HG03064 (cell line): ENCODE data around the gene ASCL2.
"Not testable (repeated sequence)": the region's sequence is repeated elsewhere in the genome, so short reads cannot be mapped to it uniquely, and the experiment has no call there.

Experiments used
- ATAC-seq: cut with Tn5 transposase; IDR thresholded peaks from one replicate; pipeline ENCODE4 v1.9.1; 2021; ENCODE audit warnings: low read depth; ENCODE audit not compliant: unreplicated experiment

ASCL2 gene

GRCh38 chr11:2237457-2238238, 32.7 kb downstream of the ASCL2 start:
- no peak for ATAC-seq

- not testable (repeated sequence) for ATAC-seq
Measured at GRCh38 chr11:2236381-2237134, 33.8 kb downstream of the ASCL2 start.

- ATAC-seq = no peak
Measured at GRCh38 chr11:2235588-2236326, 34.6 kb downstream of the ASCL2 start.

GRCh38 chr11:2234963-2235362, 35.4 kb downstream of the ASCL2 start:
- no peak for ATAC-seq

- no peak for ATAC-seq
Measured at GRCh38 chr11:2233693-2234455, 36.5 kb downstream of the ASCL2 start.

DNA sequence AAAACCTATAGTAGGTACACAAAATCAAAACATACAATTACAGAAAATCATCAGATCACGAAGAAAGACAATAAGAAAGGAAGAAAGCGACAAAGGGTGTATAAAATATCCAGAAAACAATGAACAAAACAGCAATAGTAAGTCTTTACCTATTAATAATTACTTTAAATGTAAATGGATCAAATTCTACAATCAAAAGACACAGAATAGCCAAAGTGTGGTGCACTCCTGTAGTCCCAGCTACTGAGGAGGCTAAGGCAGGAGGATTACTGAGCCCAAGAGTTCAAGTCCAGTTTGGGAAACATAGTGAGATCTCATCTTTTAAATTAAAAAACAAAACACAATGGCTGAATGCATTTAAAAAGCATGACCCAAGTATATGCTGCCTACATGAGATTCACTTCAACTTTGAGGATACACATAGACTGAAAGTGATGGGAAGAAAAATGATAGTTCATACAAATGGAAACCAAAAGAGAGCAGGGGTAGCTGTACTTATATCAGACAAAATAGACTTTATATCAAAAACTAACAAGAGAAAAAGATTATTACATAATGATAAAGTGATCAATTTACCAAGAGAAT, 40.6 kb downstream of the ASCL2 start:
- no peak for ATAC-seq

GRCh38 chr11:2224254-2224653, 46.1 kb downstream of the ASCL2 start:
- ATAC-seq = no peak

- ATAC-seq = no peak
Measured at GRCh38 chr11:2223153-2223794, 47.1 kb downstream of the ASCL2 start.

GRCh38 chr11:2222451-2222850, 47.9 kb downstream of the ASCL2 start:
- no peak for ATAC-seq

GRCh38 chr11:2221591-2221990, 48.8 kb downstream of the ASCL2 start:
- no peak for ATAC-seq

- no peak for ATAC-seq
Measured at GRCh38 chr11:2221024-2221423, 49.4 kb downstream of the ASCL2 start.

- ATAC-seq = no peak
Measured at GRCh38 chr11:2220173-2220771, 50.1 kb downstream of the ASCL2 start.

DNA sequence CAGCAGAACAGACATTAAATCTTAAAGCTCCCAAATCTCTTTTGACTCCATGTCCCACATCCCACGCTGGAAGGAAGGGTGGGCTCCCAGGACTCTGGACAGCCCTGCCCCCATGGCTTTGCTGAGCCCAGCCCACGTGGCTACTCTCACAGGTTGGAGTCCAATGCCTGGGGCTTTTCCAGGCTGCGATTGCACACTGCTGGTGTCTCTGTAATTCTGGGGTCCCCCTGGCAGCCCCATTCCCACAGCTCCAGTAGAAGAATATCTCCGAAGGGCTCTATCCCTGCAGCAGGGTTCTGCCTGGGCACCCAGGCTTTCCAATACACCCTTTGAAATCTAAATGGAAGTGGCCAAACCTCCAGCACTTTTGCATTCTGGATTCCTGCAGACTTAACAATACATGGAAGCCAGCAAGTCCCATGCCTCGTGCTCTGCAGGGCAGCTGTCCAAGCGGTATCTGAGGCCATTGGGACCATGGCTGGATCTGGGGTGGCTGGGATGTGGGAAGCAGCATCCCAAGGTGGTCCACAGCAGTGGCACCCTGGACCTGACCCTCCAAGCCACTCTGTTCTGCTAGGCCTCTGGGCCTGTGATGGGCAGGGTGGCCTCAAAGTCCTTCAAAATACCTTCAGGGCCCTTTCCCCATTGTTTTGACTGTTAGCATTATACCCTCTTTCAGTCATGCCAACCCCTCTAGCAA, 50.9 kb downstream of the ASCL2 start:
- ATAC-seq = no peak
